Umbilical cord (tissue), 2 donors: ENCODE results near the gene MICU1. TPM values are rescaled to one million over a fixed set of nuclear protein-coding genes. Genes with fewer than 3 reads are reported as not detected.

Experiments
- DNase-seq: peaks from one replicate; pipeline ENCODE4 v3.0.0-alpha.2; 2015; ENCODE audit warnings: low spot score
- total RNA-seq: library from RNA; depleted of rRNA; stranded (reverse); fragments of >200 nt; gene quantifications from one replicate; pipeline ENCODE4 v1.2.3, GENCODE V29; 2014; ENCODE audit warnings: low replicate concordance; ENCODE audit not compliant: insufficient read depth

Gene MICU1
- total RNA-seq, 1 donor from 2014 or later = 61.9 TPM

DNA sequence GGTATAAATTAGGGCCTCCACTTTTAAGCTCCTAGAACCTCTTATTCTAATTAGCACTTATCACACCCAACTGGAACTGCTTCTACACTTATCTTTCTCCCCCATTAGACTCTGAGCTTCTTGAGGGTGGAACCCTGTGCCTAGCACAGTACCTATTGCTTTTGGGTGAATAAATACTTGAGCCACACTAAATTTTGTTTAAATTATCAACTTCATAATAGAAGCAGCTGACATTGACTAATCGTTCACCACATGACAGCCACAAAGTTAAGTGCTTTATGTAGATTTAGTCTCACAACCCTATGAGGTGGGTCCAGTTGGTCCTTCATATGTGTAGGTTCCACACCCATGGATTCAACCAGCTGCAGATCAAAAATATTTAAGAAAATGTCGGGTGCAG lies 235.1 kb downstream of the MICU1 start:
- DNase-seq = no peak

DNA sequence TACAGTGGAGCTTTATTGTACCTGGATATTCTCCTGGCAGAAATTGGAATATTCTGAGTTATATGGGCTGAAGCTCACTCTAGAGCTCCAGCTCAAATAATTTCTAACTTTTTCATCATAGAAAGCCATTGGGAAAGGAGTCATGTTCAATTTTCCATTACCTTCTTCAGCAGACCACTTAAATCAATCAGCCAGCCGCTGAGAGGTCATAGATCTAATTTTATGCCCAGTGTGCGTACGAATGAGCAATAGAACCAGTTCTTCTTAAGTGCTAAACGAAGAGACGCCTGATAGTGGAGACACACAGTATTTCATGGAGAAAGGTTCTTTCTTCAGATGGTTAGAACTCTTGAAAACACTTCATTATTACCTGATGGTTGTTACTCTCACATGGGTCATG lies 236.2 kb downstream of the MICU1 start:
- DNase-seq = no peak

DNA sequence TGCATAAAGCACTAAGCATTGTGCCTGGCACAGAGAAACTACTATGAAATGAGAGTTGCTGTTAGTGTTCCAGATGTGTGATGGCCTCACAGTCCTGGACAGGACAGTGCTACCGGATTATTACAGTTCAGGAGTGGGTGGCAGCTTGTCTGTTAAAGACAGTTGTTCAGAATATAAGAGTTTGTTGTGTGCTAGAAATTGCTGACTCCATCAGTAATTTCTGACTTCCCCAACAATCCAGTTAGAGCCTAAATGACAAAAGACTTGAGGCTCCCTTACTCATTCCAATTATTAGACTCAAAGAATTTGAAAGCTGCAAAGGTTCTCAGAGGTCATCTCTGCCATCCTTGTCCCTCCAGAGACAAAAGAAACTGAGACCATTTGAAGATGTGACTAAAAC lies 236.9 kb downstream of the MICU1 start:
- DNase-seq = no peak

DNA sequence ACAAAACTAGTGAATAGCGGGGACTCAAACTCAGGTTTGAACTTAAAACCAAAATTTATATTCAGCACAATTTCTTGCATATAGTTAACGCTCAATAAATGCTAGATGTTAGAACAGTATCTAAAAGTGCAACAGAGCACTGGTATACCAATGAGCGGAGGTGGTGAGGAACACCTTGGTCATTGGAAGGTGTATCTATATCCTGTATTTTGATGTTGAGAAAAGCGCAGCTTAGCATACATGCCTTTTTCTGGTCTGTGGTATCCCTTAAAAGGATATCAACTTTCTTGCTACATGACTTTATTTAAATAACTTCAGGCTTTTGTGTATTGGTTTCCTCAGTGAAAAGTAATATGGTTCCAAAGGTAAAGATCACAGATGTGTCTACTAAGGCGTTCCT lies 237.8 kb downstream of the MICU1 start:
- no peak for DNase-seq

DNA sequence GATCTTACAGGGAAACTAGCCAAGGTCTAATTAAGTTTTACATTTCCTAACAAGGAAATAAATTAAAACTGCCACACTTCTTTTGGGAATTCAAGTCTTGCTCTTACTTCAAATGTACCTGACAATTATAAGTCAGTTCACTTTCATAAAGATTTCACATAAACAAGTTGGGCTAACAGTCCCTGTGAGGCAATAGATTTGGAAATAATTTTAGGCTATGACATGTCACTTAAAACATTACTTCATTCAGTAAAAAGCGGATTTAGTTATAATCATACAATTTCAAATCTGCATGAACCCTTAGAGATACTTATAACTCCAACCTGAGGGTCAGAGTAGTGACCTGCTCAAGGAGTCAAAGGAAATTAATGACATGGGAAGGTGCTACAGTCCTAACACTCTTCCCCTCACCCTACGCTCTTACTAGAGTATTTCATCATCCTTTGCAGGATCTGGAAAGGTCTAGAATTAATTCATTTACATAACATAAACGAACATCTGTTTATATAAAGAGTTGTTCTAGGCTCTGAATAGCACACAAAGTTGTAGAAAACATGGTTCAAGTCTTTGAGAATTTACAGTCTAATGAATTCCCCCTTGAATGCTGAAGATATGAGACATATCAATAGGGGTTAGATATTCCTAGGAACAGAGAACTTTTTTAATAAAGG lies 238.8 kb downstream of the MICU1 start:
- no peak for DNase-seq

DNA sequence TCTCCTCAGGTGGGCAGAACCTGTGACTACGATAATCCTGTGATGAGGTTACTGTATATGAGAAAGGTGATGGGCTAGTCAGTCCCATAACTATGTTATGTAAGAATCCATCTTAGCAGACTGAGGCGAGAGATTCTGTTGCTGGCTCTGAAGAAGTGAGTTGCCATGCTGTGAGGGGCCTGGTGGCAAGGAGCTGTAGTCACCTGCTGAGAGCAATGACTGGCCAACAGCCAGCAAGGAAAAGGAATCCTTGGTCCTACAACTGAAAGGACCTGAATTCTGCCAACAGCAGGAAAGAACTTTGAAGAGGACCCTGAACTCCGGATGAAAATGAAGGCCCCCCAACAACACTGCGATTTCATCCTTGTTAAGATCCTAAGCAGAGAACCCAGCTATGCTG lies 240.2 kb downstream of the MICU1 start:
- no peak for DNase-seq

DNA sequence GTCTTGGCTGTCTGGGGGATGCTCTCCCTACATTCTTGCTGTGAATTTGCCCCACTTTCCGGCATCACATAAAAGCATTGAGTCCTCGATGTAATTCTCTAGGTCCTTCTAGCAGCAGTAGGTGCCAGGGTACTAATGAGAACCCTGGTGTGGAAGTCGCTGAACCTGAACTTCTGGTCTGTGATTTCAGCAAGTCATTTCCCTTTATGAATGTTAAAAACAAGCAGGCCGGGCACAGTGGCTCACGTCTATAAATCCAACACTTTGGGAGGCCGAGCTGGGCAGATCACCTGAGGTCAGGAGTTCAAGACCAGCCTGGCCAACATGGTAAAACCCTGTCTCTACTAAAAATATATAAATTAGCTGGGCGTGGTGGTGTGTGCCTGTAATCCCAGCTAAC lies 240.9 kb downstream of the MICU1 start:
- DNase-seq = peak; percentile 24

DNA sequence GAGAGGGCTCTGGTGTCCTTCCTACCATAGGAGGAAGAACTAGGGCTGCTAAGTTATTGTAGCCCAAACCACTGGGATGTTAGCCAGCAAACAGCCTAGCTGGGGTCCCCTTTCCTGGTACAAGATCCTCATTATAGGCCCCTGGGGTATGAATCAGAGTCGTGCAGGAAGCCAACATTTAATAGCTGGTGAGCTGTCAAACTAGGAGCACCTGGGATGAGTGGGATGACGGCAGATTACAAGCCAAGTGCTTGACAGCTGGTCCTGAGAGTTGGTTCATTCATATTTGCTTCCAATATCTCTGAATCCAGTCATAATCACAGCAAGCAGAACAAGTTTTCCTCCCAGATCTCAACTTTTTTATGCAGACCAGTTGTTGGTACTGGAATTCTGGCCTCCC lies 246.1 kb downstream of the MICU1 start:
- no peak for DNase-seq

DNA sequence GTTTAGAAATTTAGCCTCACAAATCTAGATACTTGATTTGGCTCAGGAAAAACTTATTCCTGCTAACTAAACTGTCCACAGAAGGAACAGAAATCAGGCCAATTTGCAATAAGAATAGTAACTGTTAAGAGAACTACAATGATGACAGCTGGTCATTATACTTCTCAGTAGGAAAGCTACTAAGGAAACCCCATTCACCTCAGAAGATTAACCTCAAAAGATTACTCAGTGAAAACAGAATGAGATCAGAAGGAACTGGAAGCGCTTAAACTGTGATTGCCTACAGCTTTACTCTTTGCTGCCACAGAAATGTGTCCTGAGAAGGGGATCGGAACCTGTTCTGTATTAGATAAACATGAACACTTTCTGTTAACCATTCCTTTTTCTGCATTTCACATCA lies 246.8 kb downstream of the MICU1 start:
- no peak for DNase-seq

DNA sequence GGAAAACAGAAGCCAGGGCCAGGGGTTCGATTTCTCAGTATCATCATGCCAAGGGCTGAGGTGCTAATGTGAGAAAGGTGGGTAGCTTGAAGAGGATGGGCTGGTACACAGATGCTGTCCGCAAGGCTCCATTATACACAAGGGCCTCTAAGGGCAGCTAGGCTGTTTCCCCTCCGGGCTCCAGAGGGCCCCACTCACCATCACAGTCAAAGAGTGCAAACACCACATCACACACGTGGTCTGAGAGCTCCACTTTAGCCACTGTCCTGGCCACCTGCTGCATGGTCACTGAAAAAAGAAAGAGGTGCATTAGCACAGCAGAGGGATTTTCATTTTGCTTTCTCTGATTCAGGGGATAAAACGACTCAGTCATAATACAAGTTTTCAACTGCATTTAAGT lies 250.3 kb downstream of the MICU1 start:
- DNase-seq = no peak

DNA sequence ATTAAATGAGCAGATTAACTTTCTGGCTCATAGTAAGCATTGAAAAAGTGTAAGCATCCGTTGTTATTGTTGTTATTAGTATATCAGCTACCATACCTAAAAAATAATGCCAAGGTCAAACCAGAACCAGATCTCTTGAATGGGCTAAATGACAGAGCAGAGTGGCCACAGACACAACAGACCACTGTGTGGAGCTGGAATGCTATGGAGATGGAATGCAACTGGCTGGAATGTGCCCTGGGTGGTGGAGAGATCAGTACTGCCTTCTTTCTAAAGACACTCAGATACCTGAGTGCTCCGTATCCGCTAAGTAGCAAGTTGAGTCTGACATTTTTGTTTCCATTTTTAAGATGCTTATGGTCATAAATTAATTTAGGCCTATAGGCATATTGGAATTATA lies 250.7 kb downstream of the MICU1 start:
- no peak for DNase-seq

DNA sequence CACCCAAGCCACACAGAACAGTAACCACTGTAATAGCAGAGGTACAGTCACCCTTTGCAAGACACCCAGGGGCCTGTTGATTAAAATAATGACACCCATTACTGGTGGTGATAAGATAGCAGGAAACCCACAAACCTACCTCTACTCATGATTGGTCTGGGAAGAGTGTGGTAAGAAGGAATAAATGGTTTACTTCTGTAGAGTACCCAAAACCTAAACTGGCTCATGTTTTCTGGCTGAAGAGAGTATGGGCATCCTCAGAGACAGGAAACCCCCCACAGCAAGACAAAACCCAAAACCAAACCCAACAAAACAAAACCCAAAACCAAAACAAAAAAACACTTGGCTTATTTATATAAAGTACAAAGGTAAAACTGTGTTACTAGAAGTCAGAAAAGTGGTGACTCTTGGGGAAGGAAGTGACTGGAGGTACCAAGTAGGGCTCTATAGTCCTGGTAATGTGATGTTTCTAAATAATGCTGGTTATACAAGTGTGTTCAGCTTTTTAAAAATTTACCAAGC lies 255.6 kb downstream of the MICU1 start:
- DNase-seq = no peak

DNA sequence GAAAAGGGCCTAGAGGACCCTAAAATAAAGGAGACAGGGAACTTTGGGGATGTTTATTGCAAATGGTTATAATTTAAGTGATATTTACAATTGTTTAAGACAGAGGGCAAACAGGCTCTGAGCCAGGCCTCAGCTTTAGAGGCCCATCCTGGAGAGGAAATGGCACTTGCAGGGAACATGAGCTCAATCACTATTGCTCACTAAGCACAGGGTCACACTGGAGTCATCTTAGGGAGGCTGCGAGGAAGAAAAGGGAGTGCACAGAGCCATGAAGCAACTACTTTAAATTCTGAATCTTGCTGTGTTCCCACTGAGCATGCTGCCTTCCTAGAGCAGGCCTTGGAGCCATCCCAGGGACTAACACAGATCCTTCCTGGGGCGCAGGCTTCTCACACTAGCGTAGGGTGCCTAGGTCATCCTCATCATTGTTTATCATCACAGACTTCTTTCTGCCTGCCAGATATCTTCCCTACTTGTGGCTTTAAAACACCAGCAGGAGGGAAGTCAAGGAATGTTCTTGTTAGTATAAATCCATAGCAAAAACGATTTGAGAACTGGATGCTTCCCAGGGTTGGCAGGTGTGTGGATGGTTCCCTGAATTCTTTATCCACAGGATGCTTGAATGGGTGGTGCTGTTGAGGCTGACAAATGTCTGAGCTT lies 258.4 kb downstream of the MICU1 start:
- no peak for DNase-seq

DNA sequence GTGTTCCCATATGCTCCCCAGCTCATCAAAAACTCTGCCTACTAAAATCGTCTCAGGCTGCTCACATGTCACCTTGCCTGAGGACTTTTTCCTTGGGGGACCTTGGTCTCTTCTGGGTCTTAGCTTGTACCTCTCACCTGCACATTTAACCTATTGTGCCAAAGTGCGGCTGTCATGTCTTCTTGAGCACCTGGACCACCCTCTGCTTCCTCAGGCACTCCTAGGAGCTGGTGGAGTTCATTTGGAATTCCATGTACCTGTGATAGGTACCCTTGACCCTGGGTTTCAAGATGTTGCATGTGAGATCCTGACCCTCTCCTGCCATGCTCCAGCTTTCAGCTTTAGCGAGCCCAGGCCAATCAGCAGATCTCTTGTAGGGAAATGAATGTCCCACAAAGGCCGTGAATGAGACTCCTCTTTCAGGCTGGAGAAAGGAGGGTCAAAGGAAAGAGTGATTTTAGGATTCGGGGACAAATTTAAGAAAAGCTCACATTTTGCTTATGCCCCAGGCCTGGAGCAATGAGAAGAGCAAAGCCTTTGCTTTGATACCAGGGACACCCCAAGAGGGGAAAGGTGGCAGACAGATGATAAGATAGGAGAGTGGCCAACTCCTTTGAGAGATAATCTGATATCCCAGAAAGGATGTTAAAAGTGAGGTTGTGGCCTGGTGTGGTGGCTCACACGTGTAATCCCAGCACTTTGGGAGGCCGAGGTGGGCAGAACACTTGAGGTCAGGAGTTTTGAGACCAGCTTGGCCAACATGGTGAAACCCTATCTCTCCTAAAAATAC lies 260.6 kb downstream of the MICU1 start:
- DNase-seq = no peak

DNA sequence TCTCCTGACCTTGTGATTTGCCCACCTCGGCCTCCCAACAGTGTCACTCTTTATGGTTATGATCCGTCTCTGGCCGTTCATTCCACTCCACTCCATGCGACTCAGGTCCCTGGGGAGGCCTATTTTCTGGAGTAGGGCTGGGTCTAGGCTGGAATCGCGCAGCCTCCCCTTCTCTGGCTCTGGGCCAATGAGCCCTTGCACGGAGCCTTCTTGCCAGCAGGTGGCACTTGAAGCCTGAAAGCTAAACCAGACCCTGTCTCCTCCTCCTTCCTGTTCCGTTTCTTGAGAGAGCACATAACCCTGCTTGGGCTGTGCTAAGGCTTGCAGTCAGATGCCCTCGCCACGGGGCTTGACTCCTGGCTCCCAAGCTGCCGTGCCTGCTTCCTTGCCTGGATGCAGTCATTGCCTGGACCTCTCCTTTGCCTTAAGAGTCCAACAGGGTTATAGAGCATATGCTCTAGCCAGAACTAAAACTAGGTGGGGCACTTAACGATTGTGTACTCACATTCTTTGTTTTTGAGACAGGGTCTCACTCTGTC lies 261.6 kb downstream of the MICU1 start:
- peak; percentile 94 for DNase-seq

DNA sequence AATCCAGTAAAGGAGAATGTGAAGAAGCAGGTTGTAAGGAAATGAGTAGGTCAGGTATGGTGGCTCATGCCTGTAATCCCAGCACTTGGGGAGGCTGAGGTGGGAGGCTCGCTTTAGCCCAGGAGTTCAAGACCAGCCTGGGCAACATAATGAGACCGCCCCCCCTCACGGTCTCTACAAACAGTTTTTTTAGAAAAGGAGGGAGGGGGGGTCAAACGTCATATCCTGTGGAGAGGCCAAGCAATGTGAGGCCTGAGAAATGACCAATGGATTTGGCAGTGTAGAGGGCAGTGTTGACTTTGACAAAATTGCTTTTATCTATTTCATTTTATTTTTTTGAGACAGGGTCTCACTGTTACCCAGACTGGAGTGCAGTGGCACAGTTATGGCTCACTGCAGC lies 268.9 kb downstream of the MICU1 start:
- no peak for DNase-seq

DNA sequence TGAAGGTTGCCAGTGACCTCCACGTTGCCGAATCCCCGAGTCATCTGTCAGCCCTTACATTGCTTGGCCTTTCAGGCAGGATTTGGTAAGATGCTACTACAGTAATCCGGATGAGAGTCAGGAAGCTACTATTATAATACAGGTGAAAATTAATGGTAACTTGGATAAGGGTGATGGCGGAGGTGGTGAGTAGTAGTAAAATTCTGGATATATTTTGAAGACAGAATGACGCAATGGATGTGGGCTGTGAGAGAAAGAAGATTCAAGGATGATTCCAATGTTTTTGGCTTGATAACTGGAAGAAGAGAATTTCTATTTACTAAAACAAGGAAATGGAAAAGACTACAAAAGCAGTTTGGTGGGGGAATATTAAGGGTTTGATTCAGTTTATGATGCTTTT lies 269.8 kb downstream of the MICU1 start:
- DNase-seq = no peak

DNA sequence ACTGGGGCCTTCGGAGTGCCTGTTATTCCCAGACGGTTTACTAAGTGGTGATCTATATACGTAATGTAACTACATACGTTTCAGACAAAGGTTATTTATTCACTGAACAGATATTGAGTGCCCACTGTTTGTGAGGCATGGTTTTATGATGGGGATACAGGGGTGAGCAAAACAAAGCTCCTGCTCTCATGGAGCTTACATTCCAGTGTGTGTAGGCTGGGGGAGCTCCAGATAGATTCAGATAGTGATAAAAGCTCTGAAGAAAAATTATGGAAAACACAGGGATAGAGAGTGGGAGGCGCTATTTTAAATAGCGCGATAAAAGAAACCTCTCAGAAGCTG lies 270.7 kb downstream of the MICU1 start:
- no peak for DNase-seq

DNA sequence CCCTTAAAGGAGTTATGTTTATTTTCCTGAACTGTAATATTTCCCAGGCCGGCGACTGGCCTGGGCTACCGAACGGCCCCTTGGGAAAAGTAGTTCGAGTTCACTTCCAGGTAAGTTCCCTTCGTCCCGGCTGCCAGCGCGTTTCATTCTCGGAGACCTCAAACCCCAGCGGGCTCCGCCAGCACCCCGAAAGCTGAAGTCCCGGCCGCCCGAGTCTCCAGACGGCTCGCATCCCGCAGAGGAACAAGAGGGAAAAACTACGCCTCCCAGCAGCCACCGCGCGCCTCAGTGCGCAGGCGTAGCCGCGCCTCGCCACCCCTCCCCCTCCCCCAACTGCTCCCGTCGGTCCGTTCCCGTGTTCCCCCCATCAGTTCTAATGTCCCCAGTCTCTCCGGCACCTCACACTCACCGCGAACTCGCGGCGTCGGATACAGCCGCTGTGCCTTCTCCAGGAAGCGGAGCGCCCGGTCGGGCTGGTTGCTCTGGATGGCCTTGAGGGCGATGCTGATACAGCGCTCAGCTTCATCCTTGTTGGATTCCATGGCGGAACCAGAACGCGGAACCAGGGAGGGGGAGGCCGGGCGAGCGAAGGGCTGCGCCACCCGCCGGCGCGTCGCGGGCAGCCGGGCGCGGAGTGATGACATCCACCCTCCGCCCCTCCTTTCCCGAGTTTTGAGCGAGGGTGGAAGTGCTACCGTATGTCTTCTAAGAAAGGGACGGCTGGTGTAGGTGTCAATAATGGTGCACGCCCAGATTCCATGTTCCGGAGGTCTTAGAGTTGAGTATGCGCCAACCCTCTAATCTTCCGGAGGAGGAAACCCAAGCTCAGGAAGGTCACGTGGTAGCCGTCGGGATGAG lies 271.3 kb downstream of the MICU1 start, which contains the start of gene DNAJB12:
Gene DNAJB12 (minus strand): TSS at position 564 of the 858 bp plus-strand sequence. CDS start 22 bp downstream, at position 542.
- DNase-seq = peak; percentile 96

DNA sequence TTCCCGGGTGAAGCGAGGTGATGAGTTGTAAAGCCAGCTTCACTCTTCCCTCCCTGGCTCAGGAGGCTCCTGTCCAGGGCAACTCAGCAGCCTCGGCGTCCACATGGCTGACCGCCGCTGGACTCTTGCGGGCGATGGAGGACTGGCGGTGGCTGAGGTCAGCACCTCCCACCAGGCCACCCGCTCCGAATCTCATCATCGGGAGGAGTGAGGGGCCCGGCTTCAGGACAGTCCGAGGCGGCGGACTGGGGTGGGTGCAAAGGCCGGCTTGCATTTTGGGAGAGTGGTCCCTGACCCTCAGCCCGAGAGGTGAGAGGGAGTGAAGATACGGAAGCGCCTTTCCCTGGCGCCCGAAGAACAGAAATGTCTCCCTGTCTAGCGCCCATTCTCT lies 271.9 kb downstream of the MICU1 start:
- DNase-seq = no peak
